Testis (tissue), 2 donors: ENCODE results near the gene MAP1LC3A.

Experiments used
- POLR2A ChIP-seq: fragments of 450-650 bp; IDR thresholded peaks from one replicate; pipeline ENCODE4 v1.6.1; 2017; ENCODE audit warnings: antibody characterized with exemption, mild to moderate bottlenecking, moderate library complexity
- TF ChIP-seq, protein P1 (sequence below), 3 experiments: fragments of 450-650 bp in 2 of 3; fragments of 200-600 bp in 1 of 3; sonication (generic) in 1 of 3; IDR thresholded peaks; one replicate each; pipeline ENCODE4 v1.5.1; 2016 to 2019; ENCODE audit warnings: antibody characterized with exemption in 3 of 3, mild to moderate bottlenecking in 2 of 3, moderate library complexity in 1 of 3

DNA sequence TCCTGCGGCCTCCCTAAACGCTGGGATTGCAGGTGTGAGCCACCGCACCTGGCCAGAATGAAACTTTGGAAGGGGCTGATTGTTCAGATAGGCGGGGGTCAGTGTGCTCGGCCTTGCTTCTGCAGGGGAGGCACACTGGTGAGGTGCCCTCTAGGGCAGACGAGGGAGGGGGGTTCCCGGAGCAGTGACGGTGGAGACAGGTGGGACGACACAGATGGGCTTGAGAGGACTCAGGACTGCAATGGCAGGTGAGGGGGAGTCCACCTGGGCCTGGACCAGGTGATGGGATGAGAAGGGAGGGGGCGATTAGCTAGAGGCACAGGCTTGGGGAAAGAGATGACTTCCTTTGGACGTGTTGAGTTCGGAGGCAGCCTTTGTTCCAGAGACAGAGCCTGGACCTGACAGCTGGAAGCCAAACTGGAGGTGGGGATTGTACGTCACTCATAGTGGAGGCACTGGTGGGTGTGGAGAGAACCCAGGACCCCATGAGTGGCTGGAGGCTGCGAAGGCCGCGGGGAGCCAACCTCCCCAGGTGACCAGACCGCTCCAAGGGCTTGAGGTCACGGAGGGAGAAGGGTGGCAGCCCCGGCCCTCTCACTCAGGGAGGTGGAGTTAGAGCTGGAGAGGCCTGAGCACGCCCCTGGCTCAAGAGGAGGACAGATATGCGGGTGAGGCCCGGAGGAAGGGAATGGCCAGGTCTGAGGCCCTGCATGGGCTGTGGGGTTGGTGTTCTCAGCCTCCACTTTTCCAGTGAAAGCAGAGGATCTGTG lies 10.5 kb upstream of the MAP1LC3A start:
- TF ChIP-seq, protein P1, sequence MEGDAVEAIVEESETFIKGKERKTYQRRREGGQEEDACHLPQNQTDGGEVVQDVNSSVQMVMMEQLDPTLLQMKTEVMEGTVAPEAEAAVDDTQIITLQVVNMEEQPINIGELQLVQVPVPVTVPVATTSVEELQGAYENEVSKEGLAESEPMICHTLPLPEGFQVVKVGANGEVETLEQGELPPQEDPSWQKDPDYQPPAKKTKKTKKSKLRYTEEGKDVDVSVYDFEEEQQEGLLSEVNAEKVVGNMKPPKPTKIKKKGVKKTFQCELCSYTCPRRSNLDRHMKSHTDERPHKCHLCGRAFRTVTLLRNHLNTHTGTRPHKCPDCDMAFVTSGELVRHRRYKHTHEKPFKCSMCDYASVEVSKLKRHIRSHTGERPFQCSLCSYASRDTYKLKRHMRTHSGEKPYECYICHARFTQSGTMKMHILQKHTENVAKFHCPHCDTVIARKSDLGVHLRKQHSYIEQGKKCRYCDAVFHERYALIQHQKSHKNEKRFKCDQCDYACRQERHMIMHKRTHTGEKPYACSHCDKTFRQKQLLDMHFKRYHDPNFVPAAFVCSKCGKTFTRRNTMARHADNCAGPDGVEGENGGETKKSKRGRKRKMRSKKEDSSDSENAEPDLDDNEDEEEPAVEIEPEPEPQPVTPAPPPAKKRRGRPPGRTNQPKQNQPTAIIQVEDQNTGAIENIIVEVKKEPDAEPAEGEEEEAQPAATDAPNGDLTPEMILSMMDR (IDR thresholded peaks at IDR 0.05): no peak
- no peak for TF ChIP-seq POLR2A
